GM18519 (cell line): ENCODE results near the gene ASPA.

Experiments used
- ATAC-seq: cut with Tn5 transposase; IDR thresholded peaks from one replicate; pipeline ENCODE4 v1.9.1; 2021; ENCODE audit warnings: mild to moderate bottlenecking, moderate library complexity; ENCODE audit not compliant: unreplicated experiment, low FRiP score

Gene ASPA

GRCh38 chr17:3532106-3532858 lies 56.5 kb downstream of the ASPA start:
- no peak for ATAC-seq

GRCh38 chr17:3532859-3533142 lies 57.0 kb downstream of the ASPA start:
- ATAC-seq: no peak

- no peak for ATAC-seq
These were observed 58.0 kb downstream of the ASPA start for GRCh38 chr17:3533752-3534151.

- no peak for ATAC-seq
These were observed 59.1 kb downstream of the ASPA start for GRCh38 chr17:3534881-3535252.

- ATAC-seq: no peak
These were observed 59.6 kb downstream of the ASPA start for GRCh38 chr17:3535253-3535995.

- no peak for ATAC-seq
These were observed 60.9 kb downstream of the ASPA start for GRCh38 chr17:3536716-3537115.

- no peak for ATAC-seq
These were observed 64.2 kb downstream of the ASPA start for GRCh38 chr17:3539881-3540540.

GRCh38 chr17:3542410-3543088 lies 66.8 kb downstream of the ASPA start:
- no peak for ATAC-seq

- no peak for ATAC-seq
These were observed 67.7 kb downstream of the ASPA start for GRCh38 chr17:3543453-3543852.

GRCh38 chr17:3544365-3544764 lies 68.6 kb downstream of the ASPA start:
- ATAC-seq: no peak

GRCh38 chr17:3545151-3545550 lies 69.4 kb downstream of the ASPA start:
- no peak for ATAC-seq

GRCh38 chr17:3546521-3546920 lies 70.7 kb downstream of the ASPA start:
- ATAC-seq: no peak

GRCh38 chr17:3546997-3547396 lies 71.2 kb downstream of the ASPA start:
- ATAC-seq: no peak

- no peak for ATAC-seq
These were observed 71.8 kb downstream of the ASPA start for GRCh38 chr17:3547628-3548027.

GRCh38 chr17:3549610-3550162 lies 73.9 kb downstream of the ASPA start:
- ATAC-seq: no peak

GRCh38 chr17:3551189-3551588 lies 75.4 kb downstream of the ASPA start:
- no peak for ATAC-seq

GRCh38 chr17:3552916-3553315 lies 77.1 kb downstream of the ASPA start:
- no peak for ATAC-seq
